ENCODE results near the gene KCTD2.

The KCTD2 gene

DNA sequence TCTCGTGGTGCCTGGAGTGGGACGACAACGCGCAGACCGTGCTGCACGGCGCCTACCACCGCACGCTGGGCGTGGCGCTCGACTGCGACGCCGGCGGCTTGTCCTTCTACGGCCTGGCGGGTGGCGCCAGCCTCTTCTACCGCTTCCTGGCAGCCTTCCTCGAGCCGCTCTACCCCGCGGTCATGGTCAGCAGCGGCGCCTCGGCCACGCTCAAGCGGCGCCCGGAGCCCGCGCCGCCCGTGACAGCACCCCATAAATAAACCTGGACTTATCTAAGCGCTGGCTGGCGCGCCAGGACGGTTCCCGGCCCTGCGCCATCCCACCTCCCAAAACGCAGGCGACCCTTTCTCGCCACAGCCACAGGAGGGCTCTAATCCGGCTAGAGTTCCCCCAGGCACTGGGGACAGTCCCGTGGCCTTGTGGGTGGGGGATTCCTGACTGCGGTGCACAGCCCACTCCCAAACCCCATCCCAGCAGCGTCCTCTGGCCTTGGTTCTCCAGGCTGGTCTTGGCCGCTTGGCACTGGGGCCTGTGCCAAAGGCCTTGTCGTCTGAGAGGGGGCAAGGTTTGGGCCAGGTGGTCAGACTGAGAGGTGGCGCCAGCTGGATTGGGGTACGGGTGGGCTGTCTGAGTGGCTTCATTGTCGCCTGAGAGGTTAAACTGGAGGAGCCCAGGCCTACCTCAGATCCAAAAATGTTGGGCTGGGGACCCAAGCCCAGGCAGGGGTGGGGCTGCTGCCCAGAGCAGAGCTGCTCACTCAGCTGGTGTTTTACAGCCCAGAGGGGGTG, 30.7 kb downstream of the KCTD2 start:
- no peaks in the 10 kb centered on the region for H3K27me3 ChIP-seq (ENCODE audit: control insufficient read depth, insufficient read depth, low read length)
- peaks cover 6% of the 10 kb centered on the region; the same call in 1 of the 2 replicates for H3K4me1 ChIP-seq (ENCODE audit: control insufficient read depth, insufficient read depth, low read length)
- no peaks in the 10 kb centered on the region for H3K36me3 ChIP-seq (ENCODE audit: control insufficient read depth, insufficient read depth, low read length)
- no peak for DNase-seq (ENCODE audit: low read depth, low spot score)
- no peak overlapping the region for H3K4me3 ChIP-seq (ENCODE audit: low read length)
- no peak overlapping the region for H3K27ac ChIP-seq (ENCODE audit: low read length)
- H3K9me3 ChIP-seq (ENCODE audit: control insufficient read depth, insufficient read depth, low read length): no peaks in the 10 kb centered on the region
- WGBS (ENCODE audit: insufficient coverage, insufficient read length): no CpG with 5 or more reads among the region's 53 CpGs

- Histone ChIP-seq H3K27ac (ENCODE audit: low read length) (no peak overlapping the region), H3K4me3 (ENCODE audit: low read length) (no peak overlapping the region), H3K36me3 (ENCODE audit: control insufficient read depth, insufficient read depth, low read length) (no peaks in the 10 kb centered on the region), H3K27me3 (ENCODE audit: control insufficient read depth, insufficient read depth, low read length) (no peaks in the 10 kb centered on the region), H3K9me3 (ENCODE audit: control insufficient read depth, insufficient read depth, low read length) (no peaks in the 10 kb centered on the region), H3K4me1 (ENCODE audit: control insufficient read depth, insufficient read depth, low read length) (peaks cover 6% of the 10 kb centered on the region; the same call in 1 of the 2 replicates)
- no CpG with 5 or more reads among the region's 17 CpGs for whole genome bisulfite sequencing (ENCODE audit: insufficient coverage, insufficient read length)
- no peak for DNase-seq (ENCODE audit: low read depth, low spot score)
Observed at GRCh38 chr17:75078284-75079022, 31.4 kb downstream of the KCTD2 start.

GRCh38 chr17:75079023-75079373, 32.0 kb downstream of the KCTD2 start:
- no CpG with 5 or more reads among the region's 8 CpGs for WGBS (ENCODE audit: insufficient coverage, insufficient read length)
- H3K4me1 ChIP-seq (ENCODE audit: control insufficient read depth, insufficient read depth, low read length): peaks cover 7% of the 10 kb centered on the region; the same call in 1 of the 2 replicates
- no peaks in the 10 kb centered on the region for H3K36me3 ChIP-seq (ENCODE audit: control insufficient read depth, insufficient read depth, low read length)
- DNase-seq (ENCODE audit: low read depth, low spot score): no peak
- H3K27me3 ChIP-seq (ENCODE audit: control insufficient read depth, insufficient read depth, low read length): no peaks in the 10 kb centered on the region
- H3K9me3 ChIP-seq (ENCODE audit: control insufficient read depth, insufficient read depth, low read length): no peaks in the 10 kb centered on the region
- H3K4me3 ChIP-seq (ENCODE audit: low read length): no peak overlapping the region
- H3K27ac ChIP-seq (ENCODE audit: low read length): no peak overlapping the region

- Histone ChIP-seq H3K27ac (ENCODE audit: low read length) (no peak overlapping the region), H3K36me3 (ENCODE audit: control insufficient read depth, insufficient read depth, low read length) (no peaks in the 10 kb centered on the region), H3K9me3 (ENCODE audit: control insufficient read depth, insufficient read depth, low read length) (no peaks in the 10 kb centered on the region), H3K27me3 (ENCODE audit: control insufficient read depth, insufficient read depth, low read length) (no peaks in the 10 kb centered on the region), H3K4me1 (ENCODE audit: control insufficient read depth, insufficient read depth, low read length) (peaks cover 7% of the 10 kb centered on the region; the same call in 1 of the 2 replicates), H3K4me3 (ENCODE audit: low read length) (no peak overlapping the region)
- DNase-seq (ENCODE audit: low read depth, low spot score): no peak
- WGBS (ENCODE audit: insufficient coverage, insufficient read length): no CpG with 5 or more reads among the region's 13 CpGs
Observed at GRCh38 chr17:75081611-75082540, 34.9 kb downstream of the KCTD2 start.

DNA sequence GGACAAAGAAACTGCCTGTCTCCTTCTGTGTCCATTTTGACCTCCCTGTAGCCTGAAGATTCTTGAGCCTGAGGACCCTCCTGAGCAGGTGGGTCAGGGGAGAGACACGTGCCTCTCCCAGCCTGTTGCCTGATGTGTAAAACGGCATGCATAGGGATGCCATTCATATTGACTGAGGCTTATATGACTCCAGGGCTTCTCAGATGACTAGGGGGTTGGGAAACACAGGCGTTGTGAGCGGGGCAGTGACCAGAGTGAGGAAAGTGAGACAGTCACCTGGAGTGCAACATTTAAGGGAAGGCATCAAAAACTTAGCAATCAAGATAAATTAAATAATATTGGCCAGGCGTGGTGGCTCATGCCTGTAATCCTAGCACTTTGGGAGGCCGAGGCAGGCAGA, 35.7 kb downstream of the KCTD2 start:
- DNase-seq (ENCODE audit: low read depth, low spot score): no peak
- H3K4me3 ChIP-seq (ENCODE audit: low read length): no peak overlapping the region
- H3K27me3 ChIP-seq (ENCODE audit: control insufficient read depth, insufficient read depth, low read length): no peaks in the 10 kb centered on the region
- peaks cover 5% of the 10 kb centered on the region; the same call in 1 of the 2 replicates for H3K4me1 ChIP-seq (ENCODE audit: control insufficient read depth, insufficient read depth, low read length)
- no peaks in the 10 kb centered on the region for H3K9me3 ChIP-seq (ENCODE audit: control insufficient read depth, insufficient read depth, low read length)
- WGBS (ENCODE audit: insufficient coverage, insufficient read length): no CpG with 5 or more reads among the region's 6 CpGs
- H3K36me3 ChIP-seq (ENCODE audit: control insufficient read depth, insufficient read depth, low read length): no peaks in the 10 kb centered on the region
- H3K27ac ChIP-seq (ENCODE audit: low read length): no peak overlapping the region

DNA sequence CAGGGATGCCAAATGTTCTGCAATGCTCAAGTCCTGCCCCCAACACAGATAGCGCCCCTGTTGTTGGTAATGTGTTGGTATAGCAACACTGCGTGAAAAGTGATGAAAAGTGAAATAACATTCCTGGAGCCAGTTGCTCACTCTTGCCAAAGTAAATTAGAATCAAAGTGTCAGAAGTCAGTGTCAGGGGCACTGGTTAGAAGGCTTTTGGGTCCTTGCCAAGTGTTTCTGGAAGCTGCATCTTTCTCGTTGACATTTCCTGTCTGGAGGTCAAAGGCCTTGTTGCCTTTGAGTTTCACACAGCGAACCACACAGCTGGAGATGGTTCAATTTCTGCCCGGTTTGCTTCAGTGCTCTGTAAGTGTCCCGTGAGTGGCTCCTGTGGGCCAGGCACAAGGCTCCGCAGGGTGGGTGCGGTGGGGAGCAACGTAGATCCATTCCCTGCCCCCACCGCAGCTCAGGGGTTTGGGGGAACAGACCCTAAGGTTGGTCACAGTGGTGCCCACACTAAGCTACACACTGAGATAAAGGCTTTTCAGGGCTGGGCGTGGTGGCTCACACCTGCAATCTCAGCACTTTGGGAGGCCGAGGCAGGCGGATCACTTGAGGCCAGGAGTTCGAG, 37.1 kb downstream of the KCTD2 start:
- Histone ChIP-seq H3K27ac (ENCODE audit: low read length) (no peak overlapping the region), H3K4me3 (ENCODE audit: low read length) (no peak overlapping the region), H3K36me3 (ENCODE audit: control insufficient read depth, insufficient read depth, low read length) (no peaks in the 10 kb centered on the region), H3K4me1 (ENCODE audit: control insufficient read depth, insufficient read depth, low read length) (peaks cover 6% of the 10 kb centered on the region), H3K9me3 (ENCODE audit: control insufficient read depth, insufficient read depth, low read length) (no peaks in the 10 kb centered on the region), H3K27me3 (ENCODE audit: control insufficient read depth, insufficient read depth, low read length) (no peaks in the 10 kb centered on the region)
- no CpG with 5 or more reads among the region's 14 CpGs for WGBS (ENCODE audit: insufficient coverage, insufficient read length)
- no peak for DNase-seq (ENCODE audit: low read depth, low spot score)

- peaks cover 7% of the 10 kb centered on the region for H3K4me1 ChIP-seq (ENCODE audit: control insufficient read depth, insufficient read depth, low read length)
- no peak overlapping the region for H3K27ac ChIP-seq (ENCODE audit: low read length)
- WGBS (ENCODE audit: insufficient coverage, insufficient read length): no CpG with 5 or more reads among the region's 15 CpGs
- no peak for DNase-seq (ENCODE audit: low read depth, low spot score)
- no peaks in the 10 kb centered on the region for H3K27me3 ChIP-seq (ENCODE audit: control insufficient read depth, insufficient read depth, low read length)
- no peaks in the 10 kb centered on the region for H3K36me3 ChIP-seq (ENCODE audit: control insufficient read depth, insufficient read depth, low read length)
- no peaks in the 10 kb centered on the region for H3K9me3 ChIP-seq (ENCODE audit: control insufficient read depth, insufficient read depth, low read length)
- H3K4me3 ChIP-seq (ENCODE audit: low read length): no peak overlapping the region
Observed at GRCh38 chr17:75086496-75087181, 39.6 kb downstream of the KCTD2 start.

GRCh38 chr17:75087182-75087557, 40.1 kb downstream of the KCTD2 start:
- H3K4me3 ChIP-seq (ENCODE audit: low read length): peak overlapping the region; percentile 81; the same call in 1 of the 2 replicates
- no CpG with 5 or more reads among the region's 12 CpGs for WGBS (ENCODE audit: insufficient coverage, insufficient read length)
- H3K4me1 ChIP-seq (ENCODE audit: control insufficient read depth, insufficient read depth, low read length): peaks cover 7% of the 10 kb centered on the region

DNA sequence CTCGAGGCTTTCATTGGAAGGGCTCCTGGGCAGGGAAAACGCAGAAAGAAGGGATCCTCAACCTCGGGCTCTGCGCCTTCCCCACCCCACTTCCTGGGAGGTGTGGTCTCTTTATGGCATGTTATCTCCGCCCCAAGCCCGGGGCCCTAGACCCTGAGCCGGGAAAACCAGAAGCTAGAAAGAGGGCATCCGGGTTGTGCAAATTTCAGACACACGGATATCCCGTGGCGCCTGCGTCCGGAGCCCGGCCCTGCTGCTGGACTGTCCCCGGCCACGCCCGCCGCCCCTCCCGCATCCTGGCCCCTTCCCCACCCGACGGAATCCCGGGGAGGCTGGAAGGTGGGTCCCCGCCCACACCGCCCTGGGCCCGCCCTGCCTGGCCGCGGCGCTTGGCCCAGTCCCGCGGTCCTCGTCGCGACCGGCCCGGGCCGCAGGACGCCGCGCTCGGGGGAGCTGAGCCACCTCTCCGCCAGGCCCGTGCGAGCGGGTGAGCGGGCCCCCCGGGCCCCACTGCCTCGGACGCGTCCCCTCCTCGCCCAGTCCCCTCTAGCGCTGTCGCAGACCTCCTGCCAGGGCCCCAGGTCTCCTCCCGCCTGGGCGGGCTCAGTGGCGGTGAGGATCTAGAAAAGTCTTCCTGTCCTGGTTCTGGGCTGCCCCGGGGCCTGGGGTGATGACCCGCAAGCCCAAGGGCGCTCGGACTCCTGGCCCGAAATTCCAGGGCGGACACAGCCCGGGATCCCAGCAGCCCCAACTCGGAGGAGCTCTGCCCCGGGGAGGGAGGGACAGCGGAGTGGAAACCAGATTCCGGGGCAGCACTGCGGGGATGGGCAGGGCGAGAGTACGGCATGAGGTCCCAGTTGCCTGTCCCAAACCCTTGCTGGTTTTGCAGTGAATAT, 40.8 kb downstream of the KCTD2 start, which contains the start of gene SLC16A5:
Gene SLC16A5, plus strand, starts transcription at position 397 of the 896 bp plus-strand sequence. CDS start 5,683 bp downstream, outside the sequence.
- no peak within 1 kb of the TSS for H3K27ac ChIP-seq (ENCODE audit: low read length)
- H3K4me3 ChIP-seq (ENCODE audit: low read length): peak within 1 kb of the TSS; percentile 81
- peak; percentile 90 for DNase-seq (ENCODE audit: low read depth, low spot score)
- H3K27me3 ChIP-seq (ENCODE audit: control insufficient read depth, insufficient read depth, low read length): no peaks in the 10 kb centered on the region
- no peaks in the 10 kb centered on the region for H3K36me3 ChIP-seq (ENCODE audit: control insufficient read depth, insufficient read depth, low read length)
- peaks cover 5% of the 10 kb centered on the region for H3K4me1 ChIP-seq (ENCODE audit: control insufficient read depth, insufficient read depth, low read length)
- H3K9me3 ChIP-seq (ENCODE audit: control insufficient read depth, insufficient read depth, low read length): no peaks in the 10 kb centered on the region
- WGBS (ENCODE audit: insufficient coverage, insufficient read length): no CpG with 5 or more reads among the region's 69 CpGs

More at GRCh38 chr17:75087182-75087557, 40.1 kb downstream of the KCTD2 start:
- H3K27ac ChIP-seq (ENCODE audit: low read length): no peak overlapping the region
- no peaks in the 10 kb centered on the region for H3K9me3 ChIP-seq (ENCODE audit: control insufficient read depth, insufficient read depth, low read length)
- no peak for DNase-seq (ENCODE audit: low read depth, low spot score)
- no peaks in the 10 kb centered on the region for H3K36me3 ChIP-seq (ENCODE audit: control insufficient read depth, insufficient read depth, low read length)
- no peaks in the 10 kb centered on the region for H3K27me3 ChIP-seq (ENCODE audit: control insufficient read depth, insufficient read depth, low read length)
